Epithelial cell of esophagus (primary cell): ENCODE data around the gene ZNF175.

ENCODE experiments used
- DNase-seq: peaks from one replicate; pipeline ENCODE4 v3.0.0; 2010; ENCODE audit warnings: low read depth
- H3K4me3 ChIP-seq: 2 replicates; pipeline ENCODE4 v1.5.1; 2011; ENCODE audit warnings: mild to moderate bottlenecking, low read length, control low read depth
- TF ChIP-seq, protein P1 (sequence below): IDR thresholded peaks from 2 replicates; pipeline ENCODE4 v1.5.1; 2011; ENCODE audit warnings: low read depth, mild to moderate bottlenecking, low read length, control low read depth, inconsistent platforms; ENCODE audit not compliant: insufficient read depth; ENCODE audit errors: missing control alignments

The ZNF175 gene

GRCh38 chr19:51546107-51546649, 24.9 kb upstream of the ZNF175 start:
- TF ChIP-seq, protein P1, sequence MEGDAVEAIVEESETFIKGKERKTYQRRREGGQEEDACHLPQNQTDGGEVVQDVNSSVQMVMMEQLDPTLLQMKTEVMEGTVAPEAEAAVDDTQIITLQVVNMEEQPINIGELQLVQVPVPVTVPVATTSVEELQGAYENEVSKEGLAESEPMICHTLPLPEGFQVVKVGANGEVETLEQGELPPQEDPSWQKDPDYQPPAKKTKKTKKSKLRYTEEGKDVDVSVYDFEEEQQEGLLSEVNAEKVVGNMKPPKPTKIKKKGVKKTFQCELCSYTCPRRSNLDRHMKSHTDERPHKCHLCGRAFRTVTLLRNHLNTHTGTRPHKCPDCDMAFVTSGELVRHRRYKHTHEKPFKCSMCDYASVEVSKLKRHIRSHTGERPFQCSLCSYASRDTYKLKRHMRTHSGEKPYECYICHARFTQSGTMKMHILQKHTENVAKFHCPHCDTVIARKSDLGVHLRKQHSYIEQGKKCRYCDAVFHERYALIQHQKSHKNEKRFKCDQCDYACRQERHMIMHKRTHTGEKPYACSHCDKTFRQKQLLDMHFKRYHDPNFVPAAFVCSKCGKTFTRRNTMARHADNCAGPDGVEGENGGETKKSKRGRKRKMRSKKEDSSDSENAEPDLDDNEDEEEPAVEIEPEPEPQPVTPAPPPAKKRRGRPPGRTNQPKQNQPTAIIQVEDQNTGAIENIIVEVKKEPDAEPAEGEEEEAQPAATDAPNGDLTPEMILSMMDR, result no peak
- DNase-seq, result no peak
- no peak overlapping the region for H3K4me3 ChIP-seq

GRCh38 chr19:51546650-51547396, 24.3 kb upstream of the ZNF175 start:
- TF ChIP-seq, protein P1, result no peak
- H3K4me3 ChIP-seq, result no peak overlapping the region
- no peak for DNase-seq

DNA sequence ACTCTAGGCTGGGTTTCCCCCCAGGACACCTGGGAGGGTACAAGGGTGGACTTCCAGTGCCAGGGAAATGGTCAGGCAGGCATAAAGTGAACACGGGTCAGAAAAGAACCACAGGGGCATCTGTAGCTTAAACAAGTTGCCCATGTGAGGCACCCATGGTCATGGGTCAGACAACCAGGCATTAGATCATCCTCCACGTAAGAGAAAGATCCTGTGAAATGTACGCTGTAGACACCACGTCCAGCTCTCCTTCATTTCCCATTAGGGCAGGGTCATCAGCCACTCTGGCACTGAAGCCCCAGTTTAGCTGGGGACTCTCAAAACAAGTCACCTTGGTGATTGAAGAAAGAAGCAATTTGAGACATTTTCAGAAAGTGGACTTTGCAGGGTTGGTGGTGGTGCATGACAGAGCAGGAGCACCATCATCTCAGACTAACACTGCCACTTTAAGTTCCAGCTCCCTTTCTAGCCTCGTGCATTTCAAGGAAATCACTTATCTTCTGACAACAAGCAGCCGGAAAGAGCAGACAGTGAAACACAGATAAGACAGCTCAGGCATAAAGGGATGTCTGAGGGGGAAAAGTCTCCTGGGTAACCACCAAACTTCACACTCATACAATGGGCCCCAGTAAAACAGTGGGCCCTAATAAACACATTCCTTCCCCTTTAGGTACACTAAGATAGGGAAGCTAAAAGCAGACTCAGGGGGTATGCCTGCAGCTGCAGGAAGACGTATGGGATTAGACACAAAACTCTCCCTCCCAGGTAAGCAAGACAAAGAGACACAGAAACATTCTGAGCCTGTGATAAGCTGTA, 23.5 kb upstream of the ZNF175 start:
- no peak overlapping the region for H3K4me3 ChIP-seq
- DNase-seq, result no peak
- TF ChIP-seq, protein P1, result no peak

- no peak for DNase-seq
- TF ChIP-seq, protein P1, result no peak
- H3K4me3 ChIP-seq, result no peak overlapping the region
Measured at GRCh38 chr19:51548213-51548651, 22.9 kb upstream of the ZNF175 start.

GRCh38 chr19:51548891-51549305, 22.2 kb upstream of the ZNF175 start:
- TF ChIP-seq, protein P1, result no peak
- DNase-seq, result no peak
- H3K4me3 ChIP-seq, result no peak overlapping the region

GRCh38 chr19:51549533-51550324, 21.4 kb upstream of the ZNF175 start:
- H3K4me3 ChIP-seq, result no peak overlapping the region
- TF ChIP-seq, protein P1, result no peak
- DNase-seq, result no peak
